Left ventricle myocardium inferior (tissue), 1 donor: Measurements from ENCODE around the gene GAB2. TPM values are rescaled to one million over a fixed set of nuclear protein-coding genes. Genes with fewer than 3 reads are reported as not detected.

Experiments
- DNase-seq: peaks from one replicate; pipeline ENCODE4 v3.0.0-alpha.2; 2020
- H3K27ac ChIP-seq: fragments of 200-600 bp; replicated peaks from 2 replicates; pipeline ENCODE4 v1.8.0; 2021
- H3K27me3 ChIP-seq: fragments of 200-600 bp; 2 replicates; pipeline ENCODE4 v1.8.0; 2021; ENCODE audit warnings: low read depth
- H3K36me3 ChIP-seq: fragments of 200-600 bp; 2 replicates; pipeline ENCODE4 v1.8.0; 2021
- H3K4me1 ChIP-seq: fragments of 200-600 bp; 2 replicates; pipeline ENCODE4 v1.8.0; 2021
- H3K4me3 ChIP-seq: fragments of 200-600 bp; 2 replicates; pipeline ENCODE4 v1.8.0; 2021; ENCODE audit warnings: mild to moderate bottlenecking, moderate library complexity
- H3K9me3 ChIP-seq: fragments of 200-600 bp; replicated peaks from 2 replicates; pipeline ENCODE4 v1.8.0; 2021
- intact Hi-C: fragments of 100-400 bp; cut with micrococcal nuclease; formaldehyde crosslinking; loops from one replicate; pipeline ENCODE4 v1.11.0; 2022
- total RNA-seq: library from RNA; stranded (reverse); fragmentation: NEBNext Ultra II Directional; extraction: Animal tissue kit (Norgen Biotek cat#: 25700); gene quantifications from one replicate; pipeline ENCODE4 v1.2.1, GENCODE V29; 2021
- TF ChIP-seq, protein P1 (sequence below): fragments of 200-600 bp; IDR thresholded peaks from 2 replicates; pipeline ENCODE4 v1.8.0; 2021; ENCODE audit warnings: antibody characterized with exemption, mild to moderate bottlenecking, borderline replicate concordance
- donor health status: DM: no; HTN: yes; CAD: no; lungs with severe emphysema.

The GAB2 gene
- total RNA-seq, 1 donor from 2014 or later, result 27.4 TPM

DNA sequence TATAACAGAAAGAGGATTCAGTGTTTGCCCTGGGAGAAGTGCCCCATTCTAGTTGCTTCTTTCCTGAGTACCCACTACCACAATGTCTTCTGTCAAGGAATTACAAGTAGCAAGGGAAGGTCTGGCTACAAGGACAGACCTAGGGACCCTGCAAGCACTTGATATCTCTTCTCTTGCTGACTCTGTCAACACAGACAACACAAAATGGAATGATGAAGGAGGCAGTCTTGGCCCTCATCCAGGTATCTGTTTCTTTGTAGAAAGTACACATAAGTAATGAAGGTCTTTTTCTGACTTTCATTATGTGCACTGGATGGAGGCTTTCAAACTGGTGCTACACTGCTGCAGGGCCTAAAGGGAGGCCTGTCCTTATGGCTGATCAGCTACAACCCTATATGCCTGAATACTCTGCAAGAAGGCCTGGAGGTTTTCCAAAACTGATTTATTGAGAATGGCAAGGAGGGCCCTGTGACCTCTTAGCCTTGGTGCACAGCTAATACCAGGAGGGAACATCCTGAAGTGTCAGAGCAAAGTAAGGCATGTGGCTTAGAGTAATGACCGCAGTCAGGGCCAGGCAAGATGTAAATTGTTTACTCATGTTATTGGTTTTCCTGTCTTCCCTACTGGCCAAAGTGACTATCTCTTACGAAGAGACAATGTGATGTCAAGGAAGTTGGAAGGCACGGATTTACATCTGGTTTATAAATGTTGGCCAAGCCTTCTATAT lies 31.2 kb downstream of the GAB2 start:
- Histone ChIP-seq H3K36me3 (peaks cover 16% of the 10 kb centered on the region), H3K27me3 (no peaks in the 10 kb centered on the region), H3K27ac (no peak overlapping the region), H3K9me3 (peaks cover 16% of the 10 kb centered on the region), H3K4me3 (no peak overlapping the region), H3K4me1 (peaks cover 42% of the 10 kb centered on the region)
- intact Hi-C loops, result no loop called here
- TF ChIP-seq, protein P1, sequence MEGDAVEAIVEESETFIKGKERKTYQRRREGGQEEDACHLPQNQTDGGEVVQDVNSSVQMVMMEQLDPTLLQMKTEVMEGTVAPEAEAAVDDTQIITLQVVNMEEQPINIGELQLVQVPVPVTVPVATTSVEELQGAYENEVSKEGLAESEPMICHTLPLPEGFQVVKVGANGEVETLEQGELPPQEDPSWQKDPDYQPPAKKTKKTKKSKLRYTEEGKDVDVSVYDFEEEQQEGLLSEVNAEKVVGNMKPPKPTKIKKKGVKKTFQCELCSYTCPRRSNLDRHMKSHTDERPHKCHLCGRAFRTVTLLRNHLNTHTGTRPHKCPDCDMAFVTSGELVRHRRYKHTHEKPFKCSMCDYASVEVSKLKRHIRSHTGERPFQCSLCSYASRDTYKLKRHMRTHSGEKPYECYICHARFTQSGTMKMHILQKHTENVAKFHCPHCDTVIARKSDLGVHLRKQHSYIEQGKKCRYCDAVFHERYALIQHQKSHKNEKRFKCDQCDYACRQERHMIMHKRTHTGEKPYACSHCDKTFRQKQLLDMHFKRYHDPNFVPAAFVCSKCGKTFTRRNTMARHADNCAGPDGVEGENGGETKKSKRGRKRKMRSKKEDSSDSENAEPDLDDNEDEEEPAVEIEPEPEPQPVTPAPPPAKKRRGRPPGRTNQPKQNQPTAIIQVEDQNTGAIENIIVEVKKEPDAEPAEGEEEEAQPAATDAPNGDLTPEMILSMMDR, result no peak
- no peak for DNase-seq

DNA sequence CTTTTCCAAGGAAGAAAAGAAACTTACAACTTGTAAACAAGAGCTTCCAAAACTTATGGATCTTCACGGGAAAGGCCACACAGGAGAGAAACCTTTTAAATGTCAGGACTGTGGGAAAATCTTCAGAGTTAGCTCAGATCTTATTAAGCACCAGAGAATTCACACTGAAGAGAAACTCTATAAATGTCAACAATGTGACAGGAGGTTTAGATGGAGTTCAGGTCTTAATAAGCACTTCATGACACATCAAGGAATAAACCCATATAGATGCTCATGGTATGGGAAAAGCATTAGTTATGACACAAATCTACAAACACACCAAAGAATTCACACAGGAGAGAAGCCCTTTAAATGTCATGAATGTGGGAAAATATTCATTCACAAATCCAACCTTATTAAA lies 32.4 kb downstream of the GAB2 start:
- H3K36me3 ChIP-seq, result peaks cover 16% of the 10 kb centered on the region
- H3K27me3 ChIP-seq, result no peaks in the 10 kb centered on the region
- H3K4me1 ChIP-seq, result peaks cover 32% of the 10 kb centered on the region
- intact Hi-C loops, result no loop called here
- no peak for DNase-seq
- H3K27ac ChIP-seq, result no peak overlapping the region
- TF ChIP-seq, protein P1, result no peak
- H3K9me3 ChIP-seq, result peaks cover 16% of the 10 kb centered on the region
- no peak overlapping the region for H3K4me3 ChIP-seq

DNA sequence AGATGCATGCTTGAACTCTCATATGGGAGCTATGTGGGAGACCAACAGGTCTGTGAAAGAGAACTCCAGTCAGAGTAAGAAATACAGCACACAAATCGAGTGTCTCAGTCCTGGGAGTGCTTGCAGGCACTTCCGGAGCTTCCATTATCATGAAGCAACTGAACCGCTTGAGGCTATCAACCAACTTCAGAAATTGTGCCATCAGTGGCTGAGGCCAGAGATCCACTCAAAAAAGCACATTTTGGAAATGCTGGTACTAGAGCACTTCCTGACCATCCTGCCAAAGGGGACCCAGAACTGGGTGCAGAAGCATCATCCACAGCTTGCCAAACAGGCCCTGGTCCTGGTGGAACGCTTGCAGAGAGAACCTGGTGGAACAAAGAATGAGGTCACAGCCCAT lies 33.4 kb downstream of the GAB2 start:
- intact Hi-C loops, result no loop called here
- no peak for DNase-seq
- Histone ChIP-seq H3K27ac (no peak overlapping the region), H3K4me3 (no peak overlapping the region), H3K36me3 (peaks cover 16% of the 10 kb centered on the region), H3K4me1 (peaks cover 35% of the 10 kb centered on the region), H3K27me3 (no peaks in the 10 kb centered on the region), H3K9me3 (peaks cover 16% of the 10 kb centered on the region)
- TF ChIP-seq, protein P1, result no peak

DNA sequence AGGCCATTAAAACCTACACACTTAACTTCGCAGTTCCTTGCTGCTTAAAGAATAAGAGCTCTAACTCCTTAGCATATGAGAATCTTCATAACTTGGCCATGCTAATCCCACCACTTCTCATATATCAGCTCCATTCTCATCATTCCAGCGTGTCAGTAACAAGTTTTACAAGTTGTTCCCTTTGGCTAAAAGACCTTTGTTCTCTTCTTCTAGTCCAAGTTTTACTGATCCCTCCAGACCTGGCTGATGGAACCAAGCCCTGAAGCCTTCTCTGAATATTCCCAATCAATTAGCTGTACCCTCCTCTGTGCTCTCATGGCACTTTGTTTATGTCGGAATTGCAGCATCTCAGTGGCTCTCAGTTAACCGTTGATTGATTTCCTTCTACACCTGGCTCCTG lies 35.8 kb downstream of the GAB2 start:
- TF ChIP-seq, protein P1, result no peak
- DNase-seq, result no peak
- Histone ChIP-seq H3K4me3 (no peak overlapping the region), H3K9me3 (peaks cover 21% of the 10 kb centered on the region), H3K27me3 (no peaks in the 10 kb centered on the region), H3K4me1 (peaks cover 44% of the 10 kb centered on the region), H3K27ac (no peak overlapping the region), H3K36me3 (peaks cover 16% of the 10 kb centered on the region)
- intact Hi-C loops, result no loop called here

DNA sequence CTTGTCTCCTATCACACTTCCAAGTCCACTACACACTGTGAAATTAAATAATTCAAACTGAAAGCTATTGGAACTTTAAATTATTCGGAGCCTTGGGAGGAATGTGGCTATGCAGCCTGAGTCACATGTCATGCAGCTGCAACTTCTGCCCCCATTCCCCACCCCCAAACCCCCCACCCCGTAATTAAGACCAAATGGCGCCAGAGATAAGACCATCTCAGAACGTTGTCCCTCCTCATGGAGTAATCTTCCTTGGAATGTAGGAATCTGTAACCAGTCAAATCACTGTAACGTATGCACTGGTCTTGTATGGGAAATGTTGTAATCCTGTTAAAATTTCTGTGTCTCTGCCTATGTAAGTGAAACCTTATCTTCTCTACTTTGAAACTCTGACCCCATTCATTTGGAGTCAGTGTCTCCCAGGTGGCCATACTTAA lies 37.0 kb downstream of the GAB2 start:
- TF ChIP-seq, protein P1, result no peak
- Histone ChIP-seq H3K36me3 (peaks cover 16% of the 10 kb centered on the region), H3K27me3 (no peaks in the 10 kb centered on the region), H3K4me1 (peaks cover 42% of the 10 kb centered on the region), H3K9me3 (peaks cover 21% of the 10 kb centered on the region), H3K4me3 (no peak overlapping the region), H3K27ac (no peak overlapping the region)
- intact Hi-C loops, result no loop called here
- DNase-seq, result no peak
